Endothelial cell of umbilical vein (primary cell): ENCODE data around the gene SOHLH1. TPM values are rescaled to one million over a fixed set of nuclear protein-coding genes. Genes with fewer than 3 reads are reported as not detected.

ENCODE experiments used
- BruUV-seq: library from RNA; stranded (reverse); fragments of 400-500 nt; replicated peaks from 2 replicates; lab custom pipeline; 2021; lab: Mats Ljungman, UMichigan
- CTCF ChIA-PET: fragments of 300-600, 350-600 bp; sonication (Branson Sonifier 250); formaldehyde crosslinking; loops from one replicate; lab custom pipeline; 2021; ENCODE audit warnings: antibody characterized with exemption, inconsistent platforms; lab: Charles Lee
- POLR2A ChIA-PET: fragments of 300-600, 350-600 bp; sonication (Branson Sonifier 250); formaldehyde crosslinking; loops from one replicate; lab custom pipeline; 2021; ENCODE audit warnings: antibody characterized with exemption, inconsistent platforms; lab: Charles Lee
- DNase-seq: peaks from one replicate; pipeline ENCODE4 v3.0.0-alpha.2; 2011; ENCODE audit warnings: low read depth, low spot score
- FAIRE-seq: peaks from 2 replicates; lab custom pipeline; 2011; peaks lifted over from hg19 to GRCh38; lab: Jason Lieb, UNC
- H2AFZ ChIP-seq: 2 replicates; pipeline ENCODE4 v1.6.0; 2012; ENCODE audit warnings: low read depth, low read length, control low read depth, inconsistent platforms
- H3K27ac ChIP-seq: 2 replicates; pipeline ENCODE4 v1.5.1; 2011; ENCODE audit warnings: low read depth, mild to moderate bottlenecking, control low read depth, low read length, moderate library complexity; ENCODE audit not compliant: insufficient read depth
- H3K27me3 ChIP-seq, 2 experiments: 2 replicates each; pipeline versions ENCODE4 v1.6.0 to v1.6.1; 2011; ENCODE audit warnings: low read length in 2 of 2, mixed read lengths in 1 of 2; ENCODE audit not compliant: control insufficient read depth in 2 of 2, insufficient read depth in 2 of 2
- H3K36me3 ChIP-seq, 2 experiments: 2 replicates in 1 of 2; 3 replicates in 1 of 2; pipeline ENCODE4 v1.5.1; 2011; ENCODE audit warnings: low read length in 2 of 2, mild to moderate bottlenecking in 1 of 2, moderate library complexity in 1 of 2; ENCODE audit not compliant: control insufficient read depth in 2 of 2, insufficient read depth in 2 of 2; ENCODE audit errors: extremely low read depth in 1 of 2
- H3K4me1 ChIP-seq: 3 replicates; pipeline ENCODE4 v1.5.1; 2011; ENCODE audit warnings: mild to moderate bottlenecking, low read length; ENCODE audit not compliant: control insufficient read depth, insufficient read depth; ENCODE audit errors: extremely low read depth
- H3K4me2 ChIP-seq: 2 replicates; pipeline ENCODE4 v1.6.1; 2011; ENCODE audit warnings: low read length, control low read depth, mixed read lengths; ENCODE audit not compliant: insufficient read depth
- H3K4me3 ChIP-seq, 3 experiments: fragments of 200-600 bp in 1 of 3; sonication (generic), shearing (Covaris generic) in 1 of 3; replicated peaks in 1 of 3; 2 replicates each; pipeline ENCODE4 v1.5.1; 2011 to 2016; ENCODE audit warnings: control low read depth in 3 of 3, low read length in 3 of 3, mild to moderate bottlenecking in 2 of 3, inconsistent platforms in 1 of 3, low read depth in 1 of 3, moderate library complexity in 1 of 3; ENCODE audit not compliant: insufficient read depth in 1 of 3
- H3K79me2 ChIP-seq: 2 replicates; pipeline ENCODE4 v1.6.0; 2012; ENCODE audit warnings: low read length, inconsistent platforms; ENCODE audit not compliant: control insufficient read depth, insufficient read depth
- H3K9ac ChIP-seq: replicated peaks from 2 replicates; pipeline ENCODE3; 2011; ENCODE audit warnings: low read length, control low read depth; ENCODE audit not compliant: insufficient read depth; ENCODE audit errors: extremely low read depth
- H3K9me1 ChIP-seq: replicated peaks from 3 replicates; pipeline ENCODE4 v1.6.0; 2011; ENCODE audit warnings: mild to moderate bottlenecking, low read length; ENCODE audit not compliant: control insufficient read depth, insufficient read depth; ENCODE audit errors: extremely low read depth
- H3K9me3 ChIP-seq: replicated peaks from 2 replicates; pipeline ENCODE4 v1.5.1; 2012; ENCODE audit warnings: low read length, inconsistent platforms; ENCODE audit not compliant: control insufficient read depth, insufficient read depth
- H4K20me1 ChIP-seq: replicated peaks from 2 replicates; pipeline ENCODE3; 2011; ENCODE audit warnings: mild to moderate bottlenecking, low read length; ENCODE audit not compliant: control insufficient read depth, insufficient read depth; ENCODE audit errors: extremely low read depth
- EZH2 ChIP-seq: IDR thresholded peaks from 2 replicates; pipeline ENCODE4 v1.6.1; 2012; ENCODE audit warnings: borderline replicate concordance, low read depth, mild to moderate bottlenecking, moderate library complexity, low read length, inconsistent platforms; ENCODE audit not compliant: severe bottlenecking
- FOS ChIP-seq: IDR thresholded peaks from 2 replicates; pipeline ENCODE4 v1.6.1; 2011; ENCODE audit warnings: mild to moderate bottlenecking, low read length, moderate library complexity, borderline replicate concordance; ENCODE audit not compliant: insufficient read depth
- JUN ChIP-seq: IDR thresholded peaks from 2 replicates; pipeline ENCODE4 v1.6.1; 2011; ENCODE audit warnings: borderline replicate concordance, low read depth; ENCODE audit not compliant: insufficient read length, insufficient read depth
- dilution Hi-C: fragments of 300-500 bp; cut with MboI; formaldehyde crosslinking; loops from one replicate; pipeline ENCODE4 v1.15.0; 2019; ENCODE audit warnings: low sequenced_read_pairs; ENCODE audit not compliant: extremely low pct_ligation_motif_present
- intact Hi-C: fragments of 100-400 bp; cut with micrococcal nuclease; formaldehyde crosslinking; loops from one replicate; pipeline ENCODE4 v1.10.0; 2022
- polyA plus RNA-seq, 4 experiments: library from polyadenylated mRNA; depleted of rRNA in 3 of 4; stranded (reverse) in 3 of 4; unstranded in 1 of 4; fragments of >200 nt; gene quantifications; 2 replicates each; pipeline versions ENCODE4 v1.2.1 to v1.2.3, GENCODE V29; 2011 to 2012; ENCODE audit warnings: missing spikeins in 1 of 4
- total RNA-seq: library from RNA; stranded (reverse); gene quantifications from 2 replicates; pipeline ENCODE4 v1.2.3, GENCODE V29; 2021

Gene SOHLH1
- total and polyA plus RNA-seq, 2 donors (not counting 3 experiments of a cell fraction or from before 2014, with no cell fraction given), result not detected

DNA sequence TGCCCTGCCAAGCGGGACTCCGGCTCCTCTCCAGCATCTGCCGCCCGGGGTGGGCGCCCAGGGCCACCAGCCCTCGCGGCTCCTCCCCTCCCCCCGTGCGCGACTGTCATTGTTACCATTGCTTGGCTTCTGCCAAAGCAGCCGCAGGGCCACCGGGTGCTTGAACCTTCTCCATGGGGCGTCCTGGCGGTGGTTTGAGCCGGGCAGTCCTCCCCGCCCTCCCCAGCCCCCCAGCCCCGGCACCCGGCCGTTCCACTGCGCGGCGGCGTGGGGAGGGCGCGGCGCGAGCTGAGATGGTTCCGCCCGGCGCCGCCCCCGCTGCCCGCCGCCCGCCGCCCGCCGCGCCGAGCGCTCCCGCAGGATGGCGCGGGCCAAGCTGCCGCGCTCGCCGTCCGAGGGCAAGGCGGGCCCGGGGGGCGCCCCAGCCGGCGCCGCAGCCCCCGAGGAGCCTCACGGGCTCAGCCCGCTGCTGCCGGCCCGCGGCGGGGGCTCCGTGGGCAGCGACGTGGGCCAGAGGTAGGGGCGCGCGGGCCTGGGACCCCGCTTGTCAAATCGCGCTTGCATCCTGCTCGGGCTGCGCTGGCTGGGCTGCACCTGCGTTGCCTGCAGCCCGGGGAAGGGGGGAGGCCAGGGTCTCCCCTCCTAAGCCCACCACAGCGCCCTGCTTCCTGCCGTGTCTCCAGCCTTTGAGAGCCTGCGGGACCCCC, 37.1 kb upstream of the SOHLH1 start:
- dilution Hi-C loops, result no loop called here
- TF ChIP-seq EZH2, result peak; percentile 56
- TF ChIP-seq JUN, result no peak
- DNase-seq, result no peak
- H3K4me2 ChIP-seq, result no peak overlapping the region
- no peak overlapping the region for H3K27ac ChIP-seq
- ChIA-PET POLR2A (no interaction called here), CTCF (no interaction called here)
- H3K4me3 ChIP-seq, result no peak overlapping the region
- BruUV-seq, result no TSS peak
- peaks cover 2 to 7% of the 10 kb centered on the region in 2 experiments for H3K27me3 ChIP-seq
- H3K4me1 ChIP-seq, result no peaks in the 10 kb centered on the region
- peaks cover 2% of the 10 kb centered on the region for H3K9me3 ChIP-seq
- H3K9ac ChIP-seq, result no peak overlapping the region
- no peak overlapping the region for H2AFZ ChIP-seq
- FAIRE-seq, result no peak
- no peaks in the 10 kb centered on the region for H3K36me3 ChIP-seq
- H3K79me2 ChIP-seq, result no peaks in the 10 kb centered on the region
- intact Hi-C loops, result loop anchor here (5.0 kb wide), 1 partner anchor 34 kb away; the partner anchor contains the start of gene KCNT1
- H3K9me1 ChIP-seq, result no peaks in the 10 kb centered on the region
- no peaks in the 10 kb centered on the region for H4K20me1 ChIP-seq

DNA sequence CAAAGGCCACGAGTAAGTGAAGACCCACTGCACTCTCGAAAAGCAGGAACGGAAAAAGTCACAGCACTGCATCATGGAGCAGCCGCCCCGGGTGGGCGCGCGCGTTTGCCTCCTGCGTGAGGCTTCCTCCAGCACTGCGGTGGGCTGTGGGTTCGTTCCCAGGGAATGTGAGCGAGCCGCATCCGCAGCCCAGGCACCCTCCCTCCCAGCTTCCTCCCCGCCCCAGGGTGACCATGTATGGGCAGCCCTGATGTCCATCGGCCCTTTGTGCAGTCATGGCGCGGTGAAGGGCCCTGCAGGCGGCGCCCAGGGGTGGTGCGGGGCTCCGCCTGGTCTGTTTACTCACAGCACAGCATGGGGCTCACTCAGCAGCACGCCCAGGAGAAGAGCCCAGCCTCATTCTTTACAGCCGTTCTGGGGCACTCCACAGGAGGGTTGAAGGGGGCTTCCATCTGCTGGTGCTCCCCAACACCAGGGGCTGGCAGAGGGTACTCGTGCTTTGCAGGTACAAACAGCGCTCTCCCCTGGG, 35.4 kb upstream of the SOHLH1 start:
- no peak overlapping the region for H2AFZ ChIP-seq
- H3K36me3 ChIP-seq, result no peaks in the 10 kb centered on the region
- BruUV-seq, result no TSS peak
- dilution Hi-C loops, result no loop called here
- intact Hi-C loops, result loop anchor here (5.0 kb wide), 1 partner anchor 32 kb away; the partner anchor contains the start of gene KCNT1
- DNase-seq, result no peak
- TF ChIP-seq FOS, result no peak
- CTCF ChIA-PET, result no interaction called here
- H3K4me2 ChIP-seq, result no peak overlapping the region
- FAIRE-seq, result no peak
- H4K20me1 ChIP-seq, result no peaks in the 10 kb centered on the region
- no peaks in the 10 kb centered on the region for H3K4me1 ChIP-seq
- no peak overlapping the region for H3K4me3 ChIP-seq
- POLR2A ChIA-PET, result no interaction called here
- H3K27ac ChIP-seq, result no peak overlapping the region
- no peaks in the 10 kb centered on the region for H3K79me2 ChIP-seq
- peaks cover 2% of the 10 kb centered on the region for H3K9me3 ChIP-seq
- no peaks in the 10 kb centered on the region for H3K9me1 ChIP-seq
- H3K27me3 ChIP-seq, result peaks cover 2 to 7% of the 10 kb centered on the region in 2 experiments
- H3K9ac ChIP-seq, result no peak overlapping the region
